Fibroblast of lung (primary cell): ENCODE measurements around the gene EML1. TPM values are rescaled to one million over a fixed set of nuclear protein-coding genes. Genes with fewer than 3 reads are reported as not detected.

Experiments
- DNase-seq, 2 donors: peaks; one replicate each; pipeline versions ENCODE4 v3.0.0 to v3.0.0-alpha.2; 2010; ENCODE audit warnings: low read depth in 2 of 2
- H2AFZ ChIP-seq: 2 replicates; pipeline ENCODE4 v1.5.1; 2012; ENCODE audit warnings: low read length, control low read depth, inconsistent platforms
- H3K27ac ChIP-seq: 2 replicates; pipeline ENCODE4 v1.5.1; 2011; ENCODE audit warnings: low read length, control low read depth; ENCODE audit not compliant: insufficient read depth
- H3K27me3 ChIP-seq: 2 replicates; pipeline ENCODE4 v1.5.1; 2011; ENCODE audit warnings: mild to moderate bottlenecking, low read length; ENCODE audit not compliant: control insufficient read depth, insufficient read depth
- H3K36me3 ChIP-seq: 2 replicates; pipeline ENCODE4 v1.5.1; 2011; ENCODE audit warnings: low read length; ENCODE audit not compliant: control insufficient read depth, insufficient read depth
- H3K4me1 ChIP-seq: 2 replicates; pipeline ENCODE4 v1.5.1; 2011; ENCODE audit warnings: low read length; ENCODE audit not compliant: control insufficient read depth, insufficient read depth; ENCODE audit errors: extremely low read depth
- H3K4me2 ChIP-seq: 2 replicates; pipeline ENCODE4 v1.5.1; 2011; ENCODE audit warnings: low read length, control low read depth; ENCODE audit not compliant: insufficient read depth; ENCODE audit errors: extremely low read depth
- H3K4me3 ChIP-seq, 4 experiments: fragments of 200-600 bp in 1 of 4; sonication (generic) in 1 of 4; replicated peaks in 1 of 4; 2 replicates each; pipeline ENCODE4 v1.5.1; 2011 to 2016; ENCODE audit warnings: low read length in 4 of 4, low read depth in 3 of 4, mild to moderate bottlenecking in 3 of 4, control low read depth in 2 of 4, inconsistent platforms in 1 of 4, mixed read lengths in 1 of 4; ENCODE audit not compliant: insufficient read depth in 1 of 4; ENCODE audit errors: control extremely low read depth in 1 of 4
- H3K79me2 ChIP-seq: 2 replicates; pipeline ENCODE4 v1.5.1; 2012; ENCODE audit warnings: mild to moderate bottlenecking, low read length, inconsistent platforms; ENCODE audit not compliant: control insufficient read depth, insufficient read depth
- H3K9ac ChIP-seq: 2 replicates; pipeline ENCODE4 v1.5.1; 2011; ENCODE audit warnings: mild to moderate bottlenecking, low read length, control low read depth; ENCODE audit not compliant: insufficient read depth
- H3K9me3 ChIP-seq: 2 replicates; pipeline ENCODE4 v1.5.1; 2012; ENCODE audit warnings: low read depth, low read length; ENCODE audit not compliant: control insufficient read depth, insufficient read depth
- H4K20me1 ChIP-seq: 2 replicates; pipeline ENCODE4 v1.5.1; 2011; ENCODE audit warnings: low read length; ENCODE audit not compliant: control insufficient read depth, insufficient read depth; ENCODE audit errors: extremely low read depth
- CTCF ChIP-seq, 2 donors: IDR thresholded peaks in 1 of 2; conservative IDR thresholded peaks in 1 of 2; 1 replicate in 1 of 2; 2 replicates in 1 of 2; pipeline ENCODE4 v1.5.1; 2011 to 2012; ENCODE audit warnings: low read length in 2 of 2, control low read depth in 1 of 2, inconsistent platforms in 1 of 2, low read depth in 1 of 2, mild to moderate bottlenecking in 1 of 2
- EZH2 ChIP-seq: IDR thresholded peaks from 2 replicates; pipeline ENCODE4 v1.5.1; 2012; ENCODE audit warnings: low read length, control low read depth, mild to moderate bottlenecking; ENCODE audit errors: missing control alignments
- polyA minus RNA-seq: library from RNA; depleted of rRNA, polyadenylated mRNA; stranded (reverse); fragments of >200 nt; gene quantifications from 2 replicates; pipeline ENCODE4 v1.2.3, GENCODE V29; 2011; ENCODE audit warnings: low replicate concordance
- polyA plus RNA-seq, 2 donors: library from polyadenylated mRNA; depleted of rRNA in 1 of 2; stranded (reverse) in 1 of 2; unstranded in 1 of 2; fragments of >200 nt; gene quantifications; 2 replicates each; pipeline ENCODE4 v1.2.1, GENCODE V29; 2011 to 2012; ENCODE audit warnings: missing spikeins in 1 of 2
- total RNA-seq: library from RNA; depleted of rRNA; stranded (reverse); fragments of >200 nt; gene quantifications from 2 replicates; pipeline ENCODE4 v1.2.1, GENCODE V29; 2014

Gene EML1, protein sequence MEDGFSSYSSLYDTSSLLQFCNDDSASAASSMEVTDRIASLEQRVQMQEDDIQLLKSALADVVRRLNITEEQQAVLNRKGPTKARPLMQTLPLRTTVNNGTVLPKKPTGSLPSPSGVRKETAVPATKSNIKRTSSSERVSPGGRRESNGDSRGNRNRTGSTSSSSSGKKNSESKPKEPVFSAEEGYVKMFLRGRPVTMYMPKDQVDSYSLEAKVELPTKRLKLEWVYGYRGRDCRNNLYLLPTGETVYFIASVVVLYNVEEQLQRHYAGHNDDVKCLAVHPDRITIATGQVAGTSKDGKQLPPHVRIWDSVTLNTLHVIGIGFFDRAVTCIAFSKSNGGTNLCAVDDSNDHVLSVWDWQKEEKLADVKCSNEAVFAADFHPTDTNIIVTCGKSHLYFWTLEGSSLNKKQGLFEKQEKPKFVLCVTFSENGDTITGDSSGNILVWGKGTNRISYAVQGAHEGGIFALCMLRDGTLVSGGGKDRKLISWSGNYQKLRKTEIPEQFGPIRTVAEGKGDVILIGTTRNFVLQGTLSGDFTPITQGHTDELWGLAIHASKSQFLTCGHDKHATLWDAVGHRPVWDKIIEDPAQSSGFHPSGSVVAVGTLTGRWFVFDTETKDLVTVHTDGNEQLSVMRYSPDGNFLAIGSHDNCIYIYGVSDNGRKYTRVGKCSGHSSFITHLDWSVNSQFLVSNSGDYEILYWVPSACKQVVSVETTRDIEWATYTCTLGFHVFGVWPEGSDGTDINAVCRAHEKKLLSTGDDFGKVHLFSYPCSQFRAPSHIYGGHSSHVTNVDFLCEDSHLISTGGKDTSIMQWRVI
- total RNA-seq (36.2 and 74.5 TPM in 2 replicates), polyA plus RNA-seq (22.4 and 25.5 TPM in 2 replicates), polyA minus RNA-seq (33.5 and 66.1 TPM in 2 replicates)
- 21.6 and 24.6 TPM in 2 replicates for polyA plus RNA-seq (2012)

DNA sequence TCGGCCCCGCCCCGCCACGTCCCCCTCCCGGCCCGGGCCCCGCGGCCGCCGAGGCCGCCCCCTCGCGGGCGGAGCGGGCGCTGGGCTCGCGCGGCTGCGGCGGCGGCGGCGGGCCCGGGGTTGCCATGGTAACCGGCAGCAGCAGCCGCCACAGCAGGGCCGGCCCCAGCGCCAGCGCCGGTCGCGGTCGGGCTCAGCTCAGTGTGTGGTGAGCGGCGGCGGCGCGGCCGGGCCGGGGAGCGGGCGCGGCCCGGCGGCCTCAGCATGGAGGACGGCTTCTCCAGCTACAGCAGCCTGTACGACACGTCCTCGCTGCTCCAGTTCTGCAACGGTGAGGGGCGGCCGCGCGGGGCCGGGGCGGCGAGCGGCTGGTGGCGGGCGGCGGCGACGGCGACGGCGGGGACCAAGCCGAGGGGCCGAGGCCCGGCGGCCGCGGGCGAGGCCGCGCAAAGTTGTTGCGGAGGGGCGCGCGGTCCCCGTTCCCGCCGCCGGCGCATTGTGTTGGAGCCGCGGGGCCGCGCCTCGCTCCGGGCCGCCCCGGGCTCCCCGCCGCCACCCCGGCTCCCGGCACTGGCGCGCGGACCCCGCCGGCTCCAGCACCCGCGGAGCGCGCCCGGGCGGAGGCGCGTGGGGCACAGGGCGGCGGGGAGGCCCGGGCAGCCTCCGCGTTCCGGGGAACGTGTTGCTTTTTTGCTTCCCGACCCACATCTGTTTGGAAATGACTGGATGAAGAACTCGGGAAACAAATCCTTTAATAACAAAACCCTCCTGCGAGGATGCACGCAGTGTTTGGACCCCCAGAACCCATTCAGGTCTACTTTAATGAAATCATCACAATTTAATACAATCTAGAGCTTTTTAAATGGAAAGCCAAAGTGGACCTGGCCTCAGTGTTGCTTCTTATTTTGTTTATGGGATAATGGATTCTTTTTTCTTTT lies at the start of gene EML1:
Gene EML1 (plus strand): TSS at position 201 of the 938 bp plus-strand sequence. CDS start 64 bp downstream, at position 265.
- Histone ChIP-seq H3K9ac (peak within 1 kb of the TSS; percentile 73), H4K20me1 (no peaks in the 10 kb centered on the region), H3K79me2 (peaks cover 5% of the 10 kb centered on the region), H3K36me3 (no peaks in the 10 kb centered on the region), H2AFZ (peak within 1 kb of the TSS; percentile 79), H3K4me2 (peak within 1 kb of the TSS; percentile 89), H3K9me3 (no peaks in the 10 kb centered on the region), H3K4me3 (peak within 1 kb of the TSS; percentile 63 to 92 (median 74)), H3K4me1 (peaks cover 2% of the 10 kb centered on the region), H3K27ac (peak within 1 kb of the TSS; percentile 69), H3K27me3 (no peaks in the 10 kb centered on the region)
- no peak for TF ChIP-seq CTCF (conservative IDR thresholded peaks at IDR 0.05 in 1 of 2, IDR thresholded peaks at IDR 0.05 in 1 of 2; ENCODE audit: low read depth in 1 of 2, low read length in 2 of 2)
- TF ChIP-seq EZH2 = no peak
- DNase-seq = peak; percentile 76 to 79

DNA sequence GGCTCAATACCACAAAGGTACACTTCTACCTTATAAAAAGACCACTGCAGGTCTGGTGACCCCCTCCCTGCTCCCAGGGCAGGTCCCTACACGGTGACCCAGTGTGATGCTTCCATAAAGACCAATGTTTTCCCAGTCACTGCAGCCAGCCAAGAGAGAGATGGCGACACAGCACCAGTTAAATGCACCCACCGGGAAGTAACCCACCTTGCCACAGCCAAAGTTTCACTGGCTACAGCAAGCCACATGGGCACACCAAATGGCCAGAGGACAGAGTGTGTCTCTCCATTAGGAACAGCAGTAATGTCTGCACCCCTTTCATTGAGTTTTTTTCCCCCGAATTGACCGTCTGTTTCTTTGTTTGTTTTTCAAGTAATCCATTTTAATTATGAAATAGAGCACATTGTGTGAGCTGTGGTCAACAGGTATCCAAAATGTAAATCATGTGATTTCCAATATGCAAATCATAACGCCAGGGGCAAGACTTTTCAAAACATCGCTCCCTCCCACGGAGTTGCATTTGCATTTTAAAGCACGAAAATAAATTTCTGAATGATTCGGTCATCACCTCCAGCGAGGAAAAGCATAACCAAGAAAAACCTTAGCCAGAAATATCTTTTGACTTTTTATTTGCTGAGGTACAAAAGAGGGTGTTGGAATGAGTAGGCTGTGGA lies 48.9 kb upstream of the EML1 start:
- Histone ChIP-seq H2AFZ (no peak overlapping the region), H3K36me3 (no peaks in the 10 kb centered on the region)
- peak in 1 of 2 donors; percentile 88 for DNase-seq

More for the DNA sequence above, 48.9 kb upstream of the EML1 start:
- peaks cover 18% of the 10 kb centered on the region for H3K4me1 ChIP-seq
- no peaks in the 10 kb centered on the region for H3K27me3 ChIP-seq
- no peak overlapping the region for H3K9ac ChIP-seq
- H3K4me2 ChIP-seq = no peak overlapping the region
- no peaks in the 10 kb centered on the region for H3K9me3 ChIP-seq
- no peak overlapping the region for H3K4me3 ChIP-seq
- peak overlapping the region; percentile 45 for H3K27ac ChIP-seq
- no peaks in the 10 kb centered on the region for H3K79me2 ChIP-seq
- TF ChIP-seq CTCF (conservative IDR thresholded peaks at IDR 0.05 in 1 of 2, IDR thresholded peaks at IDR 0.05 in 1 of 2; ENCODE audit: low read depth in 1 of 2, low read length in 2 of 2) (no peak), EZH2 (no peak)
- no peaks in the 10 kb centered on the region for H4K20me1 ChIP-seq
